SU-DHL-6 (cell line): ENCODE results near the gene RNASE4.

ENCODE experiments used
- H2AFZ ChIP-seq: fragments of 200-600 bp; sonication (generic); 2 replicates; pipeline ENCODE4 v1.6.1; 2014; ENCODE audit warnings: low read depth, mild to moderate bottlenecking, moderate library complexity, mixed read lengths, antibody characterized with exemption, low read length; ENCODE audit not compliant: severe bottlenecking
- H3F3A ChIP-seq: fragments of 200-600 bp; shearing (Covaris generic); 2 replicates; pipeline ENCODE4 v1.6.0; 2016; ENCODE audit warnings: antibody characterized with exemption, mild to moderate bottlenecking; ENCODE audit not compliant: insufficient read depth
- H3K27ac ChIP-seq: fragments of 200-600 bp; sonication (generic); 2 replicates; pipeline ENCODE4 v1.5.1; 2016; ENCODE audit warnings: low read depth, mild to moderate bottlenecking, low read length, moderate library complexity, mixed read lengths
- H3K27me3 ChIP-seq: fragments of 200-600 bp; sonication (generic), shearing (Covaris generic); 2 replicates; pipeline ENCODE4 v1.6.0; 2014; ENCODE audit warnings: mild to moderate bottlenecking, low read length
- H3K36me3 ChIP-seq: fragments of 200-600 bp; sonication (generic); 2 replicates; pipeline ENCODE4 v1.6.1; 2014; ENCODE audit warnings: mild to moderate bottlenecking, low read length, mixed read lengths
- H3K4me2 ChIP-seq: fragments of 300-600, 200-600 bp; shearing (Covaris generic), sonication (generic); 2 replicates; pipeline ENCODE4 v1.6.0; 2014; ENCODE audit warnings: low read length, low read depth, mild to moderate bottlenecking; ENCODE audit not compliant: poor library complexity, severe bottlenecking
- H3K4me3 ChIP-seq: fragments of 200-600 bp; sonication (generic); 2 replicates; pipeline ENCODE4 v1.5.1; 2014; ENCODE audit warnings: antibody characterized with exemption, low read length, mild to moderate bottlenecking, mixed read lengths; ENCODE audit not compliant: insufficient read depth, poor library complexity, severe bottlenecking
- H3K79me2 ChIP-seq: fragments of 200-600 bp; sonication (generic); 2 replicates; pipeline ENCODE4 v1.6.1; 2014; ENCODE audit warnings: mild to moderate bottlenecking, low read length, moderate library complexity; ENCODE audit not compliant: insufficient read depth
- H3K9ac ChIP-seq: fragments of 200-600 bp; sonication (generic); 2 replicates; pipeline ENCODE4 v1.7.0; 2014; ENCODE audit warnings: mild to moderate bottlenecking, low read length
- H3K9me2 ChIP-seq: fragments of 200-600 bp; sonication (generic); replicated peaks from 2 replicates; pipeline ENCODE4 v1.6.1; 2014; ENCODE audit warnings: low read length; ENCODE audit not compliant: insufficient read depth
- H3K9me3 ChIP-seq: fragments of 200-600 bp; sonication (generic); 2 replicates; pipeline ENCODE4 v1.6.1; 2014; ENCODE audit warnings: low read length, mixed read lengths; ENCODE audit not compliant: insufficient read depth
- H4K20me1 ChIP-seq: fragments of 200-600 bp; sonication (generic); 2 replicates; pipeline ENCODE4 v1.6.1; 2014; ENCODE audit warnings: low read depth, mild to moderate bottlenecking, antibody characterized with exemption, low read length, moderate library complexity, mixed read lengths
- EZH2phosphoT487 ChIP-seq: fragments of 200-600 bp; sonication (generic), shearing (Covaris generic); conservative IDR thresholded peaks from 2 replicates; pipeline ENCODE4 v1.6.1; 2018; ENCODE audit warnings: mild to moderate bottlenecking, antibody characterized with exemption, low read length, moderate library complexity, mixed read lengths
- TF ChIP-seq, protein P1 (sequence below): fragments of 200-600 bp; sonication (generic); IDR thresholded peaks from one replicate; pipeline ENCODE4 v1.5.1; 2017; ENCODE audit warnings: antibody characterized with exemption, mild to moderate bottlenecking, low read length, moderate library complexity; ENCODE audit not compliant: insufficient read depth, poor library complexity, severe bottlenecking

The RNASE4 gene

DNA sequence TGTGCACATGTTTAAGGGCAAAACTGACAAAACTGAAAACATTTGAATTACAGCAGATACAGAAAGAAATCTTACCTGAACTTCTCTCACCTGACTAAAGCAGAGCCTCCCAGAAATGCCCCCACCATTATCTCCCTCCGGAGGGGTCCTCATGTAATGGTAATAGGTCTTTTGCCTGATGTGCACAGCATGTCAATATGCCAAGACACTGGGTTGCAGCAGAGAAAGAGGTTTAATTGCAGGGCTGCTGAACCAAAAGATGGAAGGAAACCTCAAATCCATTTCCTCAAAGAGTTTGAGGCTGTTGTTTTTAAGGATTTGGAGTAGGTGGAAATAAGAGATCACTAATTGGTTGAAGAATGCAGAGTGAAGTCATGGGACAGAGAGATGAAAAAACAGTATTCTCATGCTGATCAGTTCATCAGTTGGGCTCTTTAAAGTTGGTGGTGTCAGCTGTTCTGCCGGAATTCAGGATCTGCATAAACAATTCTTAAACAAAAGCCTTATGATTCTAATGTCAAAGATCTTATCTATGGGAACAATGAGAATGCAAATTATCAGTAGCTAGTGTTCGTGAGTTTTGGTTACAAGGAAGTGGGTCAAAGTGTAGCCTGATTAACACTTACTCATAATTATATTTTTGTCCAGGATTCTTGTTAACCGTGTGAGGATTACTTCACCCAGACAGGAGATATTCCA, 22.4 kb downstream of the RNASE4 start:
- H3K27ac ChIP-seq, result no peak overlapping the region

DNA sequence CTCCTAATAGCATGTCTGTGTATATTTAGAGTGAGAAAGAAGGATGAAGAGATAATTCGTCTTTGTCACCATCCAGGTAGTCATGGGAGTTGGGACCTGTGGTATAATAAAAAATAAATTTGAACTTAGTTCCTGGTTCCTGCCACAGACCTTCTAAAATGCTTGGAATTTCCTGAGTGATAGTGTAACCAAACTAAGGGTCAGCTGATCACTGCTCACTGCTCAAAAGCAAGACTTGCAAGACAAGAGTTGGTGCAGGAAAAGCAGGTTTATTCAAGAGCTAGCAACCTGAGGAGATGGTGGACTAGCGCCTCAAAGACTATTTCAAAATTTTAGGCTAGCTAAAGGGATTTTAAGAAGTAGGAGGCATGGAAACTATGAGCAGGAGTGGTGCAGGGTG, 23.3 kb downstream of the RNASE4 start:
- no peaks in the 10 kb centered on the region for H3K79me2 ChIP-seq
- TF ChIP-seq, protein P1, sequence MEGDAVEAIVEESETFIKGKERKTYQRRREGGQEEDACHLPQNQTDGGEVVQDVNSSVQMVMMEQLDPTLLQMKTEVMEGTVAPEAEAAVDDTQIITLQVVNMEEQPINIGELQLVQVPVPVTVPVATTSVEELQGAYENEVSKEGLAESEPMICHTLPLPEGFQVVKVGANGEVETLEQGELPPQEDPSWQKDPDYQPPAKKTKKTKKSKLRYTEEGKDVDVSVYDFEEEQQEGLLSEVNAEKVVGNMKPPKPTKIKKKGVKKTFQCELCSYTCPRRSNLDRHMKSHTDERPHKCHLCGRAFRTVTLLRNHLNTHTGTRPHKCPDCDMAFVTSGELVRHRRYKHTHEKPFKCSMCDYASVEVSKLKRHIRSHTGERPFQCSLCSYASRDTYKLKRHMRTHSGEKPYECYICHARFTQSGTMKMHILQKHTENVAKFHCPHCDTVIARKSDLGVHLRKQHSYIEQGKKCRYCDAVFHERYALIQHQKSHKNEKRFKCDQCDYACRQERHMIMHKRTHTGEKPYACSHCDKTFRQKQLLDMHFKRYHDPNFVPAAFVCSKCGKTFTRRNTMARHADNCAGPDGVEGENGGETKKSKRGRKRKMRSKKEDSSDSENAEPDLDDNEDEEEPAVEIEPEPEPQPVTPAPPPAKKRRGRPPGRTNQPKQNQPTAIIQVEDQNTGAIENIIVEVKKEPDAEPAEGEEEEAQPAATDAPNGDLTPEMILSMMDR, result no peak
- TF ChIP-seq EZH2phosphoT487, result no peak
- H2AFZ ChIP-seq, result no peak overlapping the region
- no peak overlapping the region for H3K4me2 ChIP-seq
- H3K9me2 ChIP-seq, result no peaks in the 10 kb centered on the region
- H3F3A ChIP-seq, result no peaks in the 10 kb centered on the region
- no peak overlapping the region for H3K27ac ChIP-seq
- no peaks in the 10 kb centered on the region for H3K36me3 ChIP-seq
- no peaks in the 10 kb centered on the region for H3K27me3 ChIP-seq
- H3K4me3 ChIP-seq, result no peak overlapping the region
- no peaks in the 10 kb centered on the region for H4K20me1 ChIP-seq
- H3K9me3 ChIP-seq, result no peaks in the 10 kb centered on the region
- no peak overlapping the region for H3K9ac ChIP-seq

More for the DNA sequence above, 22.4 kb downstream of the RNASE4 start:
- H4K20me1 ChIP-seq, result no peaks in the 10 kb centered on the region
- no peak overlapping the region for H3K9ac ChIP-seq
- H3K9me3 ChIP-seq, result no peaks in the 10 kb centered on the region
- no peaks in the 10 kb centered on the region for H3K27me3 ChIP-seq
- H3K79me2 ChIP-seq, result no peaks in the 10 kb centered on the region
- no peaks in the 10 kb centered on the region for H3K9me2 ChIP-seq
- no peaks in the 10 kb centered on the region for H3F3A ChIP-seq
- H3K36me3 ChIP-seq, result no peaks in the 10 kb centered on the region
- no peak overlapping the region for H3K4me3 ChIP-seq
- H2AFZ ChIP-seq, result no peak overlapping the region
- TF ChIP-seq EZH2phosphoT487, result no peak
- TF ChIP-seq, protein P1, result no peak
- no peak overlapping the region for H3K4me2 ChIP-seq

DNA sequence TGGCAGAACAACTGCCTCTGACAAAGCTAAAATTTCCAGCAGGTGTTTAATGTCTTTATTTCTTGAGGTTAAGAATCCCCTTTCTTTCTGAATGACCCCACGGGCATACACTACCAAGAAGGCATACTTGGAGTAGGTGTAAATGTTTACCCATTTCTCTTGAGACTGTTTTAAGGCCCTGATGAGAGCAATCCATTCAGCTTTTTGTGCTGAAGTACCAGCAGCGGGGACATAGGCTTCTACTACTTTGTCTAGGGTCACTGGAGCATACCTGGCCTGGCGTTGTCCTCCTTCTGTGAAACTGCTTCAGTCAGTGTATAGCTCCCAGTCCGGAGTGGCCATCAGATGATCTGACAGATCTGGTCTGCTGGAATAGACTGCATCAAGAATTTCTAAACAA, 26.9 kb downstream of the RNASE4 start:
- TF ChIP-seq, protein P1, result no peak
- no peak for TF ChIP-seq EZH2phosphoT487

More for the DNA sequence above, 26.9 kb downstream of the RNASE4 start:
- Histone ChIP-seq H3K9me2 (no peaks in the 10 kb centered on the region), H3K9ac (no peak overlapping the region), H3K79me2 (no peaks in the 10 kb centered on the region), H3K27me3 (no peaks in the 10 kb centered on the region), H3K9me3 (no peaks in the 10 kb centered on the region), H3K27ac (no peak overlapping the region), H3K36me3 (no peaks in the 10 kb centered on the region), H3K4me2 (no peak overlapping the region), H4K20me1 (no peaks in the 10 kb centered on the region), H3K4me3 (no peak overlapping the region), H3F3A (no peaks in the 10 kb centered on the region), H2AFZ (no peak overlapping the region)
